UCSD-AML1 (cell line): ENCODE results near the gene TENM4.
"Not testable (repeated sequence)": the region's sequence is repeated elsewhere in the genome, so short reads cannot be mapped to it uniquely, and the experiment has no call there.

Experiments
- DNase-seq: peaks from one replicate; lab custom pipeline; 2025; ENCODE audit not compliant: unreplicated experiment; lab: John Stamatoyannopoulos, UW

The TENM4 gene

DNA sequence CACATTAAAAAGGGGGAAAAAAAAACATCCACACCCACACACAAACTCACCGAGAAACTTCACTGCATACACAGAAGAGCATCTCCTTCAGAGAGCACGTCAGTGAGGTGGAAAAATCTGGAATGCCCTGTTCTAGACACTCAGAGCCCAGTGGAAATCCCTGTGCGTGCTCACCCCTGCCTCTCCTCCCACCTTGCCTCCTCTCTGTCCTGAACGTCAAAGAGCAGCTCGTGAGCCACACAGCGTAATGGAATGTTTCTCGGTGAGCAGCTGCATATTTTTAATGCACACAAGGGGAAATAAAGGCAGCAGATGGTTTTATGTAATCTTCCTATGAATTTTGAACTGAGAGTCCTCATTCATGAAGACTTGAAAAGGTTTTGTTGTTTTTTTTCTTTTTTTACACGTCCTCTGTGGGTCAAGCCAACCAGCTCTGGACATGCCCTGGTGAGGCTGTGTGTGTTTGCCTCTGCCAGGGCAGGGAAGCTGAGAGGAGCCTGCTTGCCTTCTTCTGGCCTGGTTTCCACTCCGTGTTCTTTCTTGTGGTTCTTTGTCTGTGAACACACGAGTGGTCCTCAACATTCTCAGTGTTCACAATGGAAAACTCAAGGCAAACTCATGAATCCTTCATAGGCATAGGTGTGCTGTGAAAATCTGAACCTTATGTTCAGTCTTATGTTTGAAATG is 219.2 kb downstream of the TENM4 start:
- no peak for DNase-seq

DNA sequence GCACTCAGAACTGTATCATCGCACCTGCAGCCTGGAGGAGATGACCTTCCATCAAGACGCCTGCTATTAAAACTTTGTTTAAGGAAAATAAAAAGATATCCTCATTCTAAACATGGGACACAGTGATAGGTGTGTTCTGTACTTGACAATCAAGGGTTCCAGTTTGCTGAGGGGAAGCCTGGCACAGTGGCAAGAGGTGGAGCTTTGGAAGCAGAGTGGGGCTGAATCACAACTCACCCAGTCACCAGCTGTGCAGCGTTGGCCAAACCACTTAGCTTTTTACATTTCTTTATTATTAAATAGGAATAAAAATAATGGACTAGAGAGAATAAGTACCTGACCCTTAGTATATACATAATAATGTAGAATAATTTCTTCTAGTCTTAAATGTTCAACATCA is 220.7 kb downstream of the TENM4 start:
- DNase-seq, result no peak

DNA sequence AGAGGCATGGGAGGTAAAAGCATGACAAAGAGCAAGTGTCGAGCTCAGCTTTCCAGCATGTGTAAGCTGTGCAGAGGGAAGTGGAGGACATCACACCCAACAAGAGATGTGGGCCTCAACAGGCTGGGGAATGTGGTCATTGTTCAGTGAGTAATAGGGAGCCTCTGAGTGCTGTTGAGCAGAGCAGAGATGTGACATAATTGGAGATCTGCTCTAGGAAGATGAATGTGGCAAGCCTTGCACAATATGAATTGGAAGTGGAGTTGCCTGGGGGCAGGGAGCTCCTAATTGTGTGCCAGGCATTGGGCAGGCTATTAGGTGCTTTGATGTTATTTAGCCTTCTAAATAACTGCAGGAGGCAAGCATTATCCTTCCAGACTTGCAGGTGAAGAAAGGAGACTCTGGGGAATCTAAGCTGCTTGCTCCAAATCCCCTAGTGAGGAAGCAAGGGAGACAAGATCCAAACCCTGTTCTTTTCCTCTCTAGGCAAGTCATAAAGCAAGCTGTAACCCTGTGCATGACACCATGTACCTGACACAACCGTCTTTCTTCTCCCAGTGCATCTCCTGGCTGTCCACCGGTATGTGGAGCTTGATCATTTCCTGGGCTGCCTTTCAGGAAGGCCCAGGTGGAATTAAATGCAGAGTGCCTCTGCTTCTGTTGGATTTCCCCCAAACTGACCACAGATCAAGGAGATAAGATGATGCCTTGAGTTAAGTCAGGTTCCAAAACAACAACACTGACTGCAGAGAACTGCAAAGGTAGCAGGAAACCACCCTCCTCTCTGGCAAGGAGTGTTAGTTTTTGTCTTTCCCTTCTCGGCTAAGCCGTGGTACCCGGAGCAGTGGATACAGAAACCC is 221.4 kb downstream of the TENM4 start:
- DNase-seq, result no peak

DNA sequence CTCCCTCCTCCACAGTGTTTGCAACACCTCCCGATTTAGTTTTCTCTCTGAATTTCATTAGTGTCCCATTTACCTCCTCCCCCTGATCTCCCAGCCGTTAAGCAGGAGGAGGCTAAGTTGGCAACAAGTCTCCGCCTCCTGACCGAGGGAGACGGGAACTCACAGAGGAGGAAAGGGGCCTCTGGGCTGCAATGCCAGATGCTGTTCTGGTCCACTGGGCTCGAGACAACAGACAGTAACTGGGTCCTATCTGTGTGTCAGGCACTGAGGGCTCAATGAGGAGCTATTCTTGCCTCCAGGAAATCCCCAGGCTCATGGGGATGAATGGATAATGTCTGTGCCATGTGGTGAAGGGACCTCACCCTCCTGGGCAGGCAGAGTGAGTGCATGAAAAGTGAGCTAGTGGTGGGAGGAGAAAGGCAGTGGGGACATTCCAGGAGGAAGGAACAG is 228.1 kb downstream of the TENM4 start:
- no peak for DNase-seq

DNA sequence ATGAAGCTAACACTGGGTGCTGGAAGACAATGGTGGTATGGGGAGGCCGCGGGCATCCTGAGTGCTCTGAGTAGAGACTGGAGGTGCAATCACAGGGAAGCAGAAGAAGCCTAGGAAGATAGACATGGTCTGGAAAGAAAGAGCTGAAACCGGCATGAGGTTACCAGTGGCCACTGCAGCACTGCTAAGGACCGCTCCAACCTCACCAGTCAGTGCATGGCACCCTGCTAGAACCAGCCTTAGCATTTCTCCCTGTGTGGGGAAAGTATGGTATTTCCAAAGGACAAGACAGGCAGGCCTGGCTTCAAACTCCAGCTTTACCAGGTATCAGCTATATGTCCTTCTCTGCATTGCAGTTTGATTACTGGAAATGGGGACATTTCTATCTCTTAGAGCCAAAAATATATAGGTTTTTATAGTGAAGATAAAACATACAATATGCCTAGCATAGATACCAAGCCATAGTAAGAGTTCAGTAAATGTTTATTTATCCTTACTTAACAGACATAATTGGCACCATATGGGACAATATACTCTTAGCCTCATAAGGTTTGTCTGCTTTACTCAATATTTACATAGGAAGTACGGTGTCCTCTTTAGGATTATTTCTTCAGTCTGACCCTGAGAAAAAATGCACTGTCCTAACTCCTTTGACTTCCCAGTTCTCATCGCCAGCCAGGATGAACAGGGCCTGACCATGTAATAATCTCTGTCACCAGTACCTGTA is 231.1 kb downstream of the TENM4 start:
- DNase-seq, result no peak

DNA sequence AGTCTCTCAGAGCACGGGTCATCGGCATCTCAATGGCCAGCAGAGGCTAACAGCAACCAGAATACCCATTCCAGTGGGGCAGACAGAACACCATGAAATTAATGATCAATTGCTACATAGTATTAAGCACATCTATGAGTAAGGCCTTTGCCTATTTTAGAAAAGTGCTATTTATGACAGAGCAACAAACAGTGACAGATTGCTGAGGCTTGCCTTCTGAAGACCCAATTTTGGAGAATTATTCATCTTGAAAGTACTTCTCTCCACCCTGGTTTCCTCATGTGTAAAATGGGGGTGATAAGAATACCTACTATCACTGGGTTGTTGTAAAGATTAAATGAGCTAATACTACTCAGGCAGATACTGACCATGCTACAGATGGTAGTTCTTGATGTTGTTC is 232.7 kb downstream of the TENM4 start:
- DNase-seq, result no peak

DNA sequence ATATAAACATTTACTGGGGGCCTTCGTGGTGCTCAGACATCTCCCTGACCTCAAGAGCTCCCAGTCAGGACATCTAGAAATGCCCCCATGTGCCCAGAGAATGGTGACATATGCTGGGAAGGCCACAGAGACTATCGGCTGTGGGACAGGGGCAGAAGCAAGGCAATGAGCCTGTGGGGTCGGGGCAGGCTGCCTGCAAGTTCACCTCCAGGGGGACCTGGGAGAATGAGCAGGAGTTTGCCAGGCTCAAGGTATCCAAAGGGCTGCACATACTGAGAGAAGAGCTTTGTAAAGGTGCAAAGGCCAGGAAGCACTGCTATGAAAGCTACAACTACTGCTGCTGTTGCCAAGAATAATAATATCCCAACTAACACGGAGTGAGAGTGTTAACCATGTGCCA is 233.9 kb downstream of the TENM4 start:
- DNase-seq, result no peak

DNA sequence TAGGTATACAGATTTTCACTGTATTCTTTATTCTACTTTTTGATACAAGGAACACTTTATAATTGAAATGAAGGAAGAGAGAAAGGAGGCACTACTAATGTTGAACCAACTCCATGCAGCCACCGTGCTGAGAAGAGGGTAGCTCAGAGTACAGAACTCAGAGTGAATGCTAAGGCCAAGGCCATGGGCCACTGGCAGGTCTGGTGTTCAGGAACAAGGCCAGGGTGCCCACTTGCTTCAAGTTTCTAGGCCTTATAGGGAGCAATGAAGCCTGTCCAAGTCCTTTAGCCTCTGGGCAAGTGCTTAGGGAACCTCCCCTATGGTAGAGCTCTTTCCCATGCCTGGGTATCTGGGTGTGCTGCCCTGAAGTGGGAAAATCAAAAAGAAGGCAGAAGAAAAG is 235.0 kb downstream of the TENM4 start:
- DNase-seq, result no peak

DNA sequence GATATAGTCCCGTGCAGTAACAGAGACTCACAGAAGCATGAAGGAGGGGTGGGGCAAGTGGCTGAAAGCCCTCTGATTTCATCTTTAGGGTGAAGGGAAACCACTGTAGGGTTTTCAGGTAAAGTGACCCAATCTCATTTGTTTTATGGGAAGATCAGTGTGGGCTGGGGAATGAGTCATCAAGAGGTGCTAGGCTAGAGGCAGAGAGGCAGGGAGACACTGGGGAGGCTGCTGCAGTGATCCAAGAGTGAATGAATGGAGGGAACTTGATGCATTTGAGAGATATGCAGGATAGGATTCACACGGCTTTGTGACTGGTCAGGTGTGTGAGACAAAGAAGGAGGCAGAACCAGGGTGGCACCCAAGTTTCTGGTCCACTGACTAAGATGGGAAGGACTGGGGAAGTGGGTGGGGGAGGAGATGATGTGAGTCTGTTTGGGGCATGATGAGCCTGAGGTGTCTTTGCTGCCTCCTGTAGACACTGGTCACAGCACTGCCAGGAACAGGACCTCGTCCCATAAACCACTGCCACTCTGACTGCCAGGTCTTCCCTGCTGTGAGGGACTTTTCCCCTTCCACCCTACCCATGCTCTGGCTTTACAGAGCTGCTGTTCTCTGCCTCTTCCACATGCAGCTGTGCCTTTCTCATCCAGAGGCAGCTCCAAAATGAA is 239.0 kb downstream of the TENM4 start:
- DNase-seq, result no peak

DNA sequence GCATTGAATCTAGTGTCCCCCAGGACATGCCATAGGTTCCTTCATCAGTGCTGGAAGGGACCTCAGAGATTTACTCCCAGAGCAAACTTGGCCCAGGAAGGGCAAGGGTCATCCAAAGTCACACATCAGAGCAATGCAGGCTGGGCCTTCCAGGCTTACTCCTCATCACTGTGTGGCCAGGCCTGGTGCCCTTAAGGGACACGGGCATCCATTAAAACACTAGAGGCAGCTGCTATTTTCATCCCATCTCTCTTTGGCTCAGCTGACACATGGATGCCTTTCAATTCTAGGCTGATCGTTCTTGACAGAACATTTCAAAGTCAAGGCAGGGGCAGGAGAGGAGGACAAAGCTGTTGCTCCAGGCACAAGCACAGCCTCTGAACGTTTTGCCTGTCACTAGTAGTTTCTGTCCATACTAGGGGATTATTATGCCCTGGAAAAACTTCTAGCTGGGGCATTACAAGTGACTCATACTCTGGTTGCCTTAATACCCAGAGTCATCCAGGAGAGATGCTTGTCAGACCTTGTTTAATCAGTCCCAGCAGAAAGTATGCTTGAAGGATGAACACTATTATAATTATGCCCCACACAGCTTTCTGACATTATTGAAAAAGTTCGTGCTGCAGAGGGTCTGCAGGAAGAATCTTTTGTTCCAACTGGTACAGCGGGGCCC is 240.3 kb downstream of the TENM4 start:
- DNase-seq, result no peak

DNA sequence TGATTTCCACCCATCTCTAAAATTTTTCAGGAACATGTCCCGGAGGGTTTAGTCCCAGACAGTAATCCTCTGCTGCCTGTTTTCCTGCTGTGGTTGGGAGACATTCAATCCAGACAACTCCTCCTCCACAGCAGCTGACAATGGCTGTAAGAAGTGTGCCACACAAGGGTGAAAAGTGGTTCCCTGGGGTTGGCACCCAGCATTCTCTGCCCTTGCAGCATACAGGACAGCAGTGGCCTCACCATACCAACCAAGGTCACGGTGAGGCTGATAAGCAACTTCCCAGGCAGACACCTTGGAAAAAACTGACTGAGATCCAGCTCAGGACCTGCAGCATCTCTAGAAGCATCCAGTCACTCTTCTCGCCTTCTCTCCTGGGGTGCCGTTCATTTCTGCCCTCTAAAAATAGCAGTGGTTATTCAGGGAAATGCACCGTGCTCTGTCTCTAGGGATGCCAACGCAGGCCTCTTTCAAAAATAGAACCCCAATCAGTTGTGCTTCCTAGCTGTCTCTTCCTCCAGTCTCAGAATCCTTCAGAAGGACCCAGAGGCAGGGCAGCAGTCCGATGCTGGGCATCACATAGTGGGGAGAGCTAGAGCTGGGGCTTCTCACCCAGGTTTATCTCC is 241.0 kb downstream of the TENM4 start:
- DNase-seq, result no peak

DNA sequence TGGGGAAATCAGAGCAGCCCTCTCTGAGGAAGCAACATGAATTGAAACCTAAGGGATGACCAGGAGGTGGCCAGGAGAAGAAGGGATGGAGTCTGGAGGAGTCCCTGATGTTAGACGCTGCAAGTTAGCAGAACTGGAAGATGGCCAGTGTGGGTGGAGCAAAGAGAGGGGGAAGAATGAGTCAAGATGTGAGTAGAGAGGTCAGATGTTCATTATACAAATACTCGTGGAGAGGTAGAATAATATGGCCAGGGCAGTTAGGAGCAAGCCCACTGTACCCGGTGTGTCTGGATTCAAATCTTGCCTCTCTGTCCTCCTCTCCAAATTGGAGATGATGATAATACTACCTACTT is 242.0 kb downstream of the TENM4 start:
- DNase-seq, result no peak

DNA sequence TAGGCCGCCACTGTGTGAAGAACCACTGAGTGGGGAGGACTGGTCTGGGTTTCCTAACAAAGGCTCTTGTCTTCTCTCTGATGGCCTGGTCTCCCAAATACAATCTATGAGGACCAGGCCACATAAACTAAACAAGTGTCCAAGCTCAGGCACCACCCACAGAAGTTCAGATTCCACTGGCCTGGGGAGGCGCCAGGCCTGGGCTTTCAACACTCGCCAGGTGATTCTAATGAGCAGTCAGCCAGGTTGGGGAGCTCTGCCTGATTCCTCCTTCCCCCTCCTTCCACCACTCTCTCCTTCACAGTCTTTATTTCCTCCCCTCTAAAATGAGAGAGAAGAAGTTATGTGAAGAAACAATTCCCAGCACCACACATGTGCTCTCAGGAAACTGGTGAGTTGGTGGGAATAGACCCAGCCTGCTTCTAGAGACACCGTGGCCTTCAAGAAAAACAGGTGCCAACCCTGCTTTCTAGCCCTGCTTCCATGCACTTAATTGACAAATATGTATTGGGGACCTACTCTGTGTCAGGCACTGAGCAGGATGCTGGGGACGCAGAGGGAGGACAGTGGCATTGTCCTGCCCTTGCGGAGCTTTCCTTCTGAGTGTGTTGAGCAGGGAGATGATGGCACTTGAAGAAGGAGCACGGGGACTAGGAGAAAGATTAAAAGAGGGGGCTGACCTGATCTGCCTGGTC is 242.5 kb downstream of the TENM4 start:
- DNase-seq, result no peak

DNA sequence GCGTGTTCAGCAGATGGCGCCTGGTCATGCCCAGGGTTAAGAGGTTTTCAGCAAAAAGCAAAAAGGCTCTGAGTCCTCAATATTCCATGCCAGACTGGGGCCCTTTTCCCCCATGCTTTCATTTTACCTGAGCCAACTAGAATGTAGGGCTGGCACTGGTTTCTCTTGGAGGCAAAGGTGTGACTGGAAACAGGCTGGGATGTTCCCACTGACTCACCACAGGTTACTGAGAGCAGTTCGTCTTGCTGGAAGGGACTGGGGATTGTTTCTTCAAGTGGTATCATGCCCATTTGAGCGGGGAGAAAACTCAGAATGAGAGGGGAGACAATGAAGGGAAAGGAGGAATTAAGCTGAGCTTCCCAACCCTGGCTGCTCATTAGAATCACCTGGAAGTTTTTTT is 243.9 kb downstream of the TENM4 start:
- no peak for DNase-seq

DNA sequence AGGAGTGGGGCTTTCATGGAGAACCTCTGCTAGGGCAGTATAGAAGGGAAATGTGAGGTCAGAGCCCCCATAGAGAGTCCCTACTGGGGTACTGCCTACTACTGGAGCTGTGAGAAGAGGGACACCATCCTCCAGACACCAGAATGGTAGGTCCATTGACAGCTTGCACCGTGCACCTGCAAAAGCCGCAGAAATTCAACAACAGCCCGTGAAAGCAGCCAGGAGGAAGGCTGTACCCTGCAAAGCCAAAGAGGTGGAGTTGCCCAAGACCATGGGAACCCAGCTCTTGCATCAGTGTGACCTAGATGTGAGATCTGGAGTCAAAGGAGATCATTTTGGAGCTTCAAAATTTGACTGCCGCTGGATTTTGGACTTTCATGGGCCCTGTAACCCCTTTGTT is 245.6 kb downstream of the TENM4 start:
- no peak for DNase-seq

DNA sequence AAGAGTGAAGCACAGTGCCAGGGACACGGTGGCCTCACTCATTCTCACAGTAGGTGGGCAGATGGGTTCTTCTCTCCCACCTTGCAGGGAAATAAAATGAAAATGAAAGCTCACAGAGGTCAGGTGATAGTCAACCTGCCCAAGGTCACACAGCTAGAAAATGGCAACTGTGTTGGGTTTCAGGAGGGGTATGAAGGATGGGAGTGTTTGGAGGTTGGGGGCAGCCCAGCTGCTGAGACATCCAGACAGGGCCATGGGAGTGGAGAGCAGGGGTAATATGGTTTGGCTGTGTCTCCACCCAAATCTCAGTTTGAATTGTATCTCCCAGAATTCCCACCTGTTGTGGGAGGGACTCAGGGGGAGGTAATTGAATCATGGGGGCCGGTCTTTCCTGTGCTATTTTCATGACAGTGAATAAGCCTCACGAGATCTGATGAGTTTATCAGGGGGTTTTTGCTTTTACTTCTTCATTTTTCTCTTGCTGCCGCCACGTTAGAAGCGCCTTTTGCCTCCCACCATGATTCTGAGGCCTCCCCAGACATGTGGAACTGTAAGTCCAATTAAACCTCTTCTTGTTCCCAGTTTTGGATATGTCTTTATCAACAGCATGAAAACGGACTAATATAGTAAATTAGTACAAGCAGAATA is 247.0 kb downstream of the TENM4 start:
- no peak for DNase-seq

DNA sequence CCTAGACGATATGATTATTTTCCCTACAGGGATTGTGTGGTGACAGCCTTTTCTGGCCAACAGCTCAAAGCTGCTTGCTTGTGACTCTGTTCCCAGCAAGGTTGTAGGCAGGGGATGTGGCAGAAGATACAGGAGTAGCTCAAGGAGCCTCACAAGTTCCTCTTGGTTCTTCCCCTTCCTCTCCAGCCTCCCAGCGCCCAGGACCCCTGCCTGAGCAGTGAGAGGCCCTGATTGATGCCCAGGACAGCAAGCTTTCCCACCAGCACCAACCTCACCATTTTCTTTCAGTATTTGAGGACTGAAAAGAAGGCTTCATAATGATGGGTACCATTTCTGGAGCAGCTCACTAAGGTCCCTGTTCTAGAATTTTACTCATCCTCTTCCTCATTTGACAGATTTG is 248.0 kb downstream of the TENM4 start:
- DNase-seq, result no peak

DNA sequence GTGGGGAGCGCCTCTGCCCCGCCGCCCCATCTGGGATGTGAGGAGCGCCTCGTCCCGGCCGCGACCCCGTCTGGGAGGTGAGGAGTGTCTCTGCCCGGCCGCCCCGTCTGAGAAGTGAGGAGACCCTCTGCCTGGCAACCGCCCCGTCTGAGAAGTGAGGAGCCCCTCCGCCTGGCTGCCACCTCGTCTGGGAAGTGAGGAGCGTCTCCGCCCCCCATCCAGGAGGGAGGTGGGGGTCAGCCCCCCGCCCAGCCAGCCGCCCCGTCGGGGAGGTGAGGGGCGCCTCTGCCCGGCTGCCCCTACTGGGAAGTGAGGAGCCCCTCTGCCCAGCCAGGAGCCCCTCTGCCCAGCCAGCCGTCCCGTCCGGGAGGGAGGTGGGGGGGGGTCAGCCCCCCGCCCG is 249.1 kb downstream of the TENM4 start:
- DNase-seq, result not testable (repeated sequence)

DNA sequence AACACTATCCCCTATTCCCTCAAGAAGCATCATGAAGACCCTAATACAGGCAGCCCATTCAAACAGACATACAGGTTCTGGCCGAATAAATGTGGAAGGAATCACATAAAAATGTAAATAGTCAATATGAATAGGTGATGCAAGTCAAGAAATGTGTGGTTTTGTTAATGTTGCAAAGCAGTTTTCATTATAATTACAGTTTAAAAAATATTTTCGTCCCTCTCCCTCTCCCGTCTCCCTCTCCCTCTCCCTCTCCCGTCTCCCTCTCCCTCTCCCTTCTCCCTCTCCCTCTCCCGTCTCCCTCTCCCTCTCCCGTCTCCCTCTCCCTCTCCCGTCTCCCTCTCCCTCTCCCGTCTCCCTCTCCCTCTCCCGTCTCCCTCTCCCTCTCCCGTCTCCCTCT is 250.3 kb downstream of the TENM4 start:
- DNase-seq, result not testable (repeated sequence)
